IPS-18a (cell line): Measurements from ENCODE around the gene RIC8B.

Source experiments
- H3K27ac ChIP-seq: one replicate; pipeline ENCODE4 v1.5.1; 2013; ENCODE audit warnings: low read length
- H3K27me3 ChIP-seq: one replicate; pipeline ENCODE4 v1.6.1; 2013; ENCODE audit warnings: mild to moderate bottlenecking, low read length; ENCODE audit not compliant: control insufficient read depth, insufficient read depth
- H3K36me3 ChIP-seq: one replicate; pipeline ENCODE4 v1.6.1; 2013; ENCODE audit warnings: low read depth, low read length; ENCODE audit not compliant: control insufficient read depth
- H3K4me1 ChIP-seq: one replicate; pipeline ENCODE4 v1.6.1; 2013; ENCODE audit warnings: low read depth, low read length; ENCODE audit not compliant: control insufficient read depth
- H3K4me3 ChIP-seq: one replicate; pipeline ENCODE4 v1.5.1; 2013; ENCODE audit warnings: low read length
- H3K9ac ChIP-seq: one replicate; pipeline ENCODE4 v1.6.1; 2013; ENCODE audit warnings: mild to moderate bottlenecking, low read length, moderate library complexity
- H3K9me3 ChIP-seq: one replicate; pipeline ENCODE4 v1.6.1; 2013; ENCODE audit warnings: low read depth, low read length; ENCODE audit not compliant: control insufficient read depth

Gene RIC8B

GRCh38 chr12:106861984-106862916 lies 87.8 kb downstream of the RIC8B start:
- H3K4me1 ChIP-seq = peaks cover 19% of the 10 kb centered on the region
- H3K36me3 ChIP-seq = peaks cover 22% of the 10 kb centered on the region
- H3K27me3 ChIP-seq = no peaks in the 10 kb centered on the region
- H3K9me3 ChIP-seq = no peaks in the 10 kb centered on the region
- H3K4me3 ChIP-seq = no peak overlapping the region
- H3K9ac ChIP-seq = no peak overlapping the region
- H3K27ac ChIP-seq = no peak overlapping the region

- peaks cover 22% of the 10 kb centered on the region for H3K36me3 ChIP-seq
- H3K27me3 ChIP-seq = no peaks in the 10 kb centered on the region
- no peak overlapping the region for H3K27ac ChIP-seq
- no peaks in the 10 kb centered on the region for H3K9me3 ChIP-seq
- H3K9ac ChIP-seq = no peak overlapping the region
- no peak overlapping the region for H3K4me3 ChIP-seq
- peaks cover 19% of the 10 kb centered on the region for H3K4me1 ChIP-seq
Observed at GRCh38 chr12:106863189-106863588, 88.7 kb downstream of the RIC8B start.

GRCh38 chr12:106865683-106866082 lies 91.2 kb downstream of the RIC8B start:
- H3K9ac ChIP-seq = no peak overlapping the region
- H3K27ac ChIP-seq = no peak overlapping the region
- H3K9me3 ChIP-seq = no peaks in the 10 kb centered on the region
- H3K36me3 ChIP-seq = peaks cover 12% of the 10 kb centered on the region
- H3K4me3 ChIP-seq = peak overlapping the region; percentile 3
- peaks cover 19% of the 10 kb centered on the region for H3K4me1 ChIP-seq
- H3K27me3 ChIP-seq = no peaks in the 10 kb centered on the region

GRCh38 chr12:106866426-106867080 lies 92.1 kb downstream of the RIC8B start:
- H3K27me3 ChIP-seq = no peaks in the 10 kb centered on the region
- no peak overlapping the region for H3K27ac ChIP-seq
- no peak overlapping the region for H3K9ac ChIP-seq
- no peaks in the 10 kb centered on the region for H3K9me3 ChIP-seq
- H3K4me1 ChIP-seq = peaks cover 19% of the 10 kb centered on the region
- H3K36me3 ChIP-seq = peaks cover 5% of the 10 kb centered on the region
- H3K4me3 ChIP-seq = no peak overlapping the region

GRCh38 chr12:106867651-106868050 lies 93.2 kb downstream of the RIC8B start:
- H3K27me3 ChIP-seq = no peaks in the 10 kb centered on the region
- H3K4me3 ChIP-seq = no peak overlapping the region
- H3K36me3 ChIP-seq = peaks cover 5% of the 10 kb centered on the region
- no peak overlapping the region for H3K9ac ChIP-seq
- H3K27ac ChIP-seq = no peak overlapping the region
- no peaks in the 10 kb centered on the region for H3K9me3 ChIP-seq
- H3K4me1 ChIP-seq = peaks cover 19% of the 10 kb centered on the region

- Histone ChIP-seq H3K4me1 (peaks cover 19% of the 10 kb centered on the region), H3K9ac (no peak overlapping the region), H3K36me3 (peaks cover 5% of the 10 kb centered on the region), H3K27ac (no peak overlapping the region), H3K27me3 (no peaks in the 10 kb centered on the region), H3K9me3 (no peaks in the 10 kb centered on the region), H3K4me3 (no peak overlapping the region)
Observed at GRCh38 chr12:106868982-106869700, 94.7 kb downstream of the RIC8B start.

- no peak overlapping the region for H3K4me3 ChIP-seq
- peaks cover 11% of the 10 kb centered on the region for H3K4me1 ChIP-seq
- peaks cover 5% of the 10 kb centered on the region for H3K36me3 ChIP-seq
- H3K9me3 ChIP-seq = no peaks in the 10 kb centered on the region
- H3K9ac ChIP-seq = no peak overlapping the region
- H3K27ac ChIP-seq = no peak overlapping the region
- H3K27me3 ChIP-seq = no peaks in the 10 kb centered on the region
Observed at GRCh38 chr12:106870116-106870515, 95.6 kb downstream of the RIC8B start.

- H3K36me3 ChIP-seq = peaks cover 5% of the 10 kb centered on the region
- H3K9me3 ChIP-seq = no peaks in the 10 kb centered on the region
- no peaks in the 10 kb centered on the region for H3K27me3 ChIP-seq
- no peaks in the 10 kb centered on the region for H3K4me1 ChIP-seq
- H3K27ac ChIP-seq = no peak overlapping the region
- H3K4me3 ChIP-seq = no peak overlapping the region
- H3K9ac ChIP-seq = no peak overlapping the region
Observed at GRCh38 chr12:106871477-106871876, 97.0 kb downstream of the RIC8B start.

GRCh38 chr12:106873983-106874382 lies 99.5 kb downstream of the RIC8B start:
- H3K27ac ChIP-seq = no peak overlapping the region
- no peaks in the 10 kb centered on the region for H3K4me1 ChIP-seq
- H3K36me3 ChIP-seq = peaks cover 5% of the 10 kb centered on the region

GRCh38 chr12:106878804-106879203 lies 104.3 kb downstream of the RIC8B start:
- H3K9ac ChIP-seq = no peak overlapping the region
- H3K36me3 ChIP-seq = peaks cover 27% of the 10 kb centered on the region
- no peaks in the 10 kb centered on the region for H3K27me3 ChIP-seq
- no peaks in the 10 kb centered on the region for H3K4me1 ChIP-seq
- no peak overlapping the region for H3K27ac ChIP-seq
- H3K9me3 ChIP-seq = no peaks in the 10 kb centered on the region
- no peak overlapping the region for H3K4me3 ChIP-seq

More at GRCh38 chr12:106873983-106874382, 99.5 kb downstream of the RIC8B start:
- Histone ChIP-seq H3K4me3 (no peak overlapping the region), H3K9ac (no peak overlapping the region), H3K9me3 (no peaks in the 10 kb centered on the region), H3K27me3 (no peaks in the 10 kb centered on the region)

- Histone ChIP-seq H3K27ac (no peak overlapping the region), H3K9ac (no peak overlapping the region), H3K27me3 (no peaks in the 10 kb centered on the region), H3K36me3 (peaks cover 30% of the 10 kb centered on the region), H3K9me3 (no peaks in the 10 kb centered on the region), H3K4me1 (no peaks in the 10 kb centered on the region), H3K4me3 (no peak overlapping the region)
Observed at GRCh38 chr12:106879612-106880011, 105.1 kb downstream of the RIC8B start.
